K562 (cell line): ENCODE results near the gene RHOBTB3. TPM values are rescaled to one million over a fixed set of nuclear protein-coding genes. Genes with fewer than 3 reads are reported as not detected.
A peak's percentile ranks its signal among the peaks of the same experiment; 100 is the strongest.

Source experiments
- ATAC-seq: fragments of 200-7000 bp; cut with Tn5 transposase; 3 replicates; pipeline ENCODE4 v1.9.1; 2020; ENCODE audit warnings: moderate library complexity
- BruUV-seq: library from RNA; stranded (reverse); fragments of 400-500 nt; replicated peaks from 2 replicates; lab custom pipeline; 2021; lab: Mats Ljungman, UMichigan
- CTCF ChIA-PET: fragments of 300-600 bp; formaldehyde crosslinking; extraction: SDS; loops from one replicate; lab custom pipeline; 2021; ENCODE audit warnings: low intra/inter-chr PET ratio; lab: Yijun Ruan, JAX
- POLR2A ChIA-PET: fragments of 300-600, 350-650 bp; sonication (Branson Sonifier 250); formaldehyde crosslinking; extraction: SDS; loops from one replicate; lab custom pipeline; 2021; ENCODE audit warnings: antibody characterized with exemption, inconsistent platforms; lab: Yijun Ruan, JAX
- DNase-seq, 4 experiments: peaks; one replicate each; pipeline versions ENCODE4 v3.0.0 to v3.0.0-alpha.2; 2011 to 2018; ENCODE audit warnings: low spot score in 3 of 4, mixed read lengths in 3 of 4; ENCODE audit errors: extremely low read depth in 1 of 4
- FAIRE-seq: peaks from 2 replicates; lab custom pipeline; 2011; peaks lifted over from hg19 to GRCh38; lab: Jason Lieb, UNC
- H2AFZ ChIP-seq: 2 replicates; pipeline ENCODE4 v1.6.0; 2011; ENCODE audit warnings: low read depth, low read length, control low read depth, inconsistent platforms
- H3K27ac ChIP-seq: fragments of 200-600 bp; 3 replicates; pipeline ENCODE4 v1.8.0; 2011; ENCODE audit warnings: low read depth, mild to moderate bottlenecking, control low read depth, inconsistent platforms, low read length, moderate library complexity, mixed read lengths; ENCODE audit errors: extremely low read depth
- H3K27me3 ChIP-seq, 2 experiments: fragments of 300-600 bp in 1 of 2; 2 replicates in 1 of 2; 3 replicates in 1 of 2; pipeline versions ENCODE4 v1.6.0 to v1.8.0; 2011; ENCODE audit warnings: inconsistent platforms in 2 of 2, low read length in 2 of 2, mild to moderate bottlenecking in 1 of 2, mixed read lengths in 1 of 2, moderate library complexity in 1 of 2; ENCODE audit not compliant: control insufficient read depth in 2 of 2, insufficient read depth in 2 of 2
- H3K36me3 ChIP-seq: fragments of 300-600 bp; 3 replicates; pipeline ENCODE4 v1.8.0; 2011; ENCODE audit warnings: mild to moderate bottlenecking, low read length, inconsistent platforms; ENCODE audit not compliant: control insufficient read depth, insufficient read depth
- H3K4me1 ChIP-seq, 2 experiments: fragments of 200-600 bp in 1 of 2; replicated peaks in 1 of 2; 2 replicates in 1 of 2; 3 replicates in 1 of 2; pipeline versions ENCODE4 v1.5.1 to v1.8.0; 2011; ENCODE audit warnings: inconsistent platforms in 2 of 2, low read length in 2 of 2, mild to moderate bottlenecking in 1 of 2, mixed read lengths in 1 of 2, moderate library complexity in 1 of 2; ENCODE audit not compliant: control insufficient read depth in 2 of 2, insufficient read depth in 2 of 2
- H3K4me2 ChIP-seq: 2 replicates; pipeline ENCODE4 v1.6.1; 2011; ENCODE audit warnings: low read length, control low read depth, inconsistent platforms, mixed read lengths; ENCODE audit not compliant: insufficient read depth
- H3K4me3 ChIP-seq: fragments of 200-600 bp; sonication (generic), shearing (Covaris generic); 2 replicates; pipeline ENCODE4 v1.5.1; 2016; ENCODE audit warnings: control low read depth, inconsistent platforms
- H3K79me2 ChIP-seq: fragments of 200-600 bp; 3 replicates; pipeline ENCODE4 v1.8.0; 2011; ENCODE audit warnings: low read length, inconsistent platforms; ENCODE audit not compliant: control insufficient read depth, insufficient read depth
- H3K9ac ChIP-seq, 2 experiments: 2 replicates each; pipeline versions ENCODE4 v1.6.0 to v1.6.1; 2011; ENCODE audit warnings: low read depth in 2 of 2, low read length in 2 of 2, control low read depth in 1 of 2, inconsistent platforms in 1 of 2, mild to moderate bottlenecking in 1 of 2, mixed read lengths in 1 of 2; ENCODE audit not compliant: insufficient read depth in 1 of 2
- H3K9me1 ChIP-seq: one replicate; pipeline ENCODE4 v1.6.0; 2011; ENCODE audit warnings: inconsistent platforms, mild to moderate bottlenecking, low read length, moderate library complexity; ENCODE audit not compliant: control insufficient read depth, insufficient read depth
- H3K9me3 ChIP-seq: replicated peaks from 2 replicates; pipeline ENCODE4 v1.5.1; 2011; ENCODE audit warnings: low read depth, low read length, inconsistent platforms; ENCODE audit not compliant: control insufficient read depth, insufficient read depth
- H4K20me1 ChIP-seq: replicated peaks from 2 replicates; pipeline ENCODE4 v1.6.1; 2011; ENCODE audit warnings: low read length, inconsistent platforms, mixed read lengths; ENCODE audit not compliant: control insufficient read depth, insufficient read depth
- HBP1 ChIP-seq: fragments of 450-650 bp; formaldehyde crosslinking; IDR thresholded peaks from 2 replicates; pipeline ENCODE4 v1.4.0; 2022; ENCODE audit warnings: missing genetic modification characterization
- POLR2AphosphoS2 ChIP-seq: IDR thresholded peaks from 2 replicates; pipeline ENCODE4 v1.6.1; 2012; ENCODE audit warnings: low read length, improper control_type of control experiment
- PPARD ChIP-seq: fragments of 250-450 bp; sonication (Bioruptor Pico); IDR thresholded peaks from 2 replicates; pipeline ENCODE4 v1.8.0; 2022; ENCODE audit warnings: inconsistent platforms, mild to moderate bottlenecking, moderate library complexity
- TFE3 ChIP-seq: fragments of 450-650 bp; formaldehyde crosslinking; IDR thresholded peaks from 2 replicates; pipeline ENCODE4 v1.4.0; 2020; ENCODE audit warnings: mild to moderate bottlenecking, mixed read lengths
- WGBS: fragments of 100-300 bp; shearing (Covaris generic); methylation state at CpG from one replicate; pipeline ENCODE4 v1.1.6; 2016; ENCODE audit warnings: low coverage, mixed read lengths; ENCODE audit not compliant: insufficient coverage; ENCODE audit errors: missing lambda C conversion rate; 5-methylcytosine and 5-hydroxymethylcytosine counted together
- in situ Hi-C: fragments of 300-500 bp; cut with MboI; formaldehyde crosslinking; loops from 4 replicates; pipeline ENCODE4 v1.15.0; 2018; ENCODE audit warnings: inconsistent platforms, mixed read lengths
- intact Hi-C: fragments of 100-400 bp; cut with micrococcal nuclease; formaldehyde crosslinking; loops from 2 replicates; pipeline ENCODE4 v1.14.2; 2022
- polyA plus RNA-seq, 8 experiments: library from polyadenylated mRNA; depleted of rRNA in 4 of 8; stranded (reverse) in 5 of 8; unstranded in 3 of 8; fragments of >200 nt; fragmentation: Nextera tagmentation in 2 of 8; fragmentation: Illumina TruSeq in 1 of 8; extraction: Ambion mirVana in 2 of 8; extraction: Trizol in 1 of 8; gene quantifications; 2 replicates each; pipeline versions ENCODE4 v1.2.1 to v1.2.3, GENCODE V29; 2011 to 2014; ENCODE audit warnings: inconsistent platforms in 1 of 8, missing spikeins in 1 of 8
- total RNA-seq, 7 experiments: library from RNA; depleted of rRNA in 6 of 7; stranded (reverse); fragments of >200 nt in 6 of 7; fragmentation: Illumina TruSeq in 2 of 7; extraction: Trizol in 2 of 7; gene quantifications; 2 replicates each; pipeline versions ENCODE4 v1.2.1 to v1.2.3, GENCODE V29; 2011 to 2021; ENCODE audit warnings: low replicate concordance in 1 of 7

Gene RHOBTB3
- total and polyA plus RNA-seq, 9 of the 15 experiments (the other 6 are each of a cell fraction or from before 2014, with no cell fraction given), result 39.7 to 143 (median 115) TPM

- POLR2A ChIA-PET, result interaction anchor here (0.5 kb wide), 1 partner anchor 55 kb away, joined by 3 read pairs; no protein-coding TSS in a partner anchor
- Histone ChIP-seq H3K9me1 (no peaks in the 10 kb centered on the region), H3K4me2 (no peak overlapping the region), H4K20me1 (no peaks in the 10 kb centered on the region), H3K36me3 (peaks cover 38% of the 10 kb centered on the region), H3K4me3 (no peak overlapping the region), H3K27ac (no peak overlapping the region), H3K9ac (no peak overlapping the region), H2AFZ (no peak overlapping the region), H3K79me2 (no peaks in the 10 kb centered on the region), H3K9me3 (no peaks in the 10 kb centered on the region), H3K4me1 (no peaks in the 10 kb centered on the region), H3K27me3 (no peaks in the 10 kb centered on the region)
- WGBS, result 92% methylated on average over 3 of the region's 3 CpGs
- BruUV-seq, result no TSS peak
- no peak for FAIRE-seq
- no peak for ATAC-seq
- in situ Hi-C loops, result no loop called here
- intact Hi-C loops, result no loop called here
- CTCF ChIA-PET, result no interaction called here
- TF ChIP-seq TFE3 (no peak), HBP1 (CRISPR knock-in tag) (no peak), PPARD (CRISPR knock-in tag) (no peak), POLR2AphosphoS2 (0 out of 2 replicates have a peak, but pooled peaks have one; percentile 44)
- no peak for DNase-seq
These were observed 66.2 kb downstream of the RHOBTB3 start for GRCh38 chr5:95797301-95797700.
